Measurements from ENCODE around the gene SORCS2.

The SORCS2 gene

DNA sequence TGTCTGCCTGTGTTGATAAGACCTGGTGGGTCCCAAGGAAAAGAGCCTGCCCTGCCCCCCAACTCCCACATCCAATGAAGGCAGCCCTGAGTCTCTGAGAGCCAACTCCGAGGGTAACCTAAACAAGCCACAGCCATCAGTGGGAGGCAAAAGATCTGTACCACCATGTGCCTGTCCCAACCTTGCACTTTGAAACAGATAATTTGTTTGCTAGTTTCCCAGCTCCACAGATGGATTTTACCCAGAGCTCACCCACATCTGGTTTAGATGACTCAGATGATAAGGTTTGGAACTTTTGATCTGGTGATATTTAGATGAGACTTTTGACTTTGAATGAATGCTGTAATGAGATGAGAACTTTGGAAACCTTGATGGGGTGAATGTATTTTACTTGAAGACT lies 488.4 kb downstream of the SORCS2 start:
- DNase-seq: no peak

DNA sequence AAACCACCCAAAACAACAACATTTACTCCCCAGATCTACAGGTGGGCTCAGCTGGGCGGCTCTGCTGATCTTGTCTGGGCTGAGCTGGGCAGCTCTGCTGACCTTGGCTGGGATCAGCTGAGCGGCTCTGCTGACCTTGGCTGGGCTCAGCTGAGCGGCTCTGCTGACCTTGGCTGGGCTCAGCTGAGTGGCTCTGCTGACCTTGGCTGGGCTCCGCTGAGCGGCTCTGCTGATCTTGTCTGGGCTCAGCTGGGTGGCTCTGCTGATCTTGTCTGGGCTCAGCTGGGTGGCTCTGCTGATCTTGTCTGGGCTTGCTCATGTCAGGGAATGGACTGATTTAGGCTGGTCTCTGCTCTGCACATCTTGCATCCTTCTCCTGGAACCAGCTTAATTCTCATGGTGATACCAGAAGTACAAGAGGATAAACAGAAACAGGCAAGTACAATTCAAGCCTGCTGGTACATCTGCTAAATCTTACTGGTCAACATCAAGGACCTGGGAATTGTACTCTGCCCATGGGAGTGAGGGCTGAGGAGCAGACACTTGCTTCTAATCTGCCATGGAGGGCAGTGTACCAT lies 490.9 kb downstream of the SORCS2 start:
- DNase-seq: no peak

DNA sequence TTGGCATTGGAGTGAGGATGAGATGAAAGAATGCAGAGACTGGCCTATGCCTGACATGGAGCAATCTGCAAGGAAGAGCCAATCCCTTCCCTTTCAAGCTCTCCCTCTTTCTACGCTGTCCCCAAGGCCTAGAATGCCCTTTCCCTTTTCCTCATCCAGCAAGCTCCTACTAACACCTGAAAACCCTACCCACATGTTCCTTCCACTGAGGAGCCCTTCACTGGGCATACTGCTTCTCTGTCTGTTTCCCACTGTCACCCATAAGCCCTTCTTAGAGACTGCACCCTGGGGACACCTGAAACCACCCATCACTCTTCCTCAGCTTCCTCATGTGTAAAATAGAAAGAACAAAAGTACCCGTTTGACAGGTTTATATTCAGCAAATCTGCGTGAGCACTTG lies 492.0 kb downstream of the SORCS2 start:
- no peak for DNase-seq

DNA sequence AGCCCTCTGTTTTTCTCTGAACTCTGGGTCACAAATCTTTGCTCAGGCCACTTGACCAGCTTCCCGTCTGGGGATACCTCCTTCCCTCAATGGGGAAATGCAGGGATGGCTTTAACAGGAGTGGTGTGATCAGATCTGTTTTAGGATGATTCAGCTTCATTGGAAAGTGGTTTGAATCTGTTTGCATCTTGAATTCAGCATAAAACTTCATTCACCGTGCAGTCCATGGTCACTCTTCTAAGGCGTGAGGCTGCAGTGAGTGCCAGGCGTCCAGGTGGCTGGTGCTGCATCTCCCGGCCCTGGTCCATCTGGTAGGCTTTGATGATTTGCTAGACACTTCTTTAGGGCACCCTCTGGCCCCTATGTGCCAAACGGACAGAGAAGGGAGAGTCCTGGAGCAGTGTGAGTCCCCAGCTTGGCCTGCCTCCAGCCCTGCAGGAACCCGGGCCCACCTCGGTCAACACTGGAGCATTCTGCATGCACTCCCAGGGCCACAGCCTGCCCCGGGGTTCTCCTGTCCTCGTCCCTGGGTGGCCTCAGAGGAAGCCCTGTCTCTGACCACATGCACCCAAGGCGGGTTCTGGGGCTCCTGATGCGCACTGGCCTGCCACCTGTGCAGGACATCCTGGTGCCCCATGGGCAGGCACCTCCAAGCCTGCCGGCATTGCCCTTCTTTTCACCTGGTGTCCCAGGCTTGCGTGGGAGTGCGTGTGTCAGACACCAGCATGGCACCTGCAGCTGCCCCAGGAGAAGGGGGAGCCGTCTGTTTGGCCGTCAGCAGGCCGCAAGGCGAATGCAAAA lies 493.9 kb downstream of the SORCS2 start:
- no peak for DNase-seq

DNA sequence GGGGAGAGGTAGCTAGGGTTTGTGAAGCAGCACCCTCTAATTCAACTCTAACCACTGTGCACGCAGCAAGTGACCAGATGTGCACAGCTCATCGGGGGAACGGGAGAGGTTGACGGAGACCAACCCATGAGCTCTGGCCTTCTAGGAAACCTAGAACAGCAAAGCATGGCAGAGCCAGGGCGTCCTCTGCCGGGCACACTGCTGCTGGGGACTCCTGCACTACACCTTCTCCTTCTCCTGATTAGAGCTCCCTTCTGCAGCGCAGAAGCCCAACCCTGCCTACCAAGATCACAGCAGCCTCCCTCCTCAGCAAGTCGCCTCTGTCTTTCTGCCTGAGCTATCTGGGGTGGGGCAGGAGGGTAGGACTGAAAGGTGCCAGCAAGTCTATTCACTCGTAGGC lies 494.7 kb downstream of the SORCS2 start:
- no peak for DNase-seq

DNA sequence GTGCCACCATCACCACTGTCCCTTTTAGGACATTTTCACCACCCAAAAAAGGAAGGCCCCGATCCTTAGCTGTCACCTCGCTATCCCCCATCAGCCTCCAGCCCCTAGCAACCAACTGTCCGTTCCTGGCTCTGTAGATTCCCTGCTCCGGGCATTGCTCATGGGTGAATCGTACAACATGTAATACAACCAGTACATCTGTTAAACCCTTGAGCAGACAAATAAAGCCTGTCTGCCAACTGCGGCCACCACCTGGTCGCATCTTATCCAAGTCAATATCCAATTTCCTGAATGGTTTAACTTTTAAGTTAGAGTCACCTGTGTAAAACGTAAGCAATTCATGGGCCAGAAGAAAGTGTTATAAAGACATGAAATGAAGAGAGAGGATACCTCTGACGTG lies 495.5 kb downstream of the SORCS2 start:
- no peak for DNase-seq

DNA sequence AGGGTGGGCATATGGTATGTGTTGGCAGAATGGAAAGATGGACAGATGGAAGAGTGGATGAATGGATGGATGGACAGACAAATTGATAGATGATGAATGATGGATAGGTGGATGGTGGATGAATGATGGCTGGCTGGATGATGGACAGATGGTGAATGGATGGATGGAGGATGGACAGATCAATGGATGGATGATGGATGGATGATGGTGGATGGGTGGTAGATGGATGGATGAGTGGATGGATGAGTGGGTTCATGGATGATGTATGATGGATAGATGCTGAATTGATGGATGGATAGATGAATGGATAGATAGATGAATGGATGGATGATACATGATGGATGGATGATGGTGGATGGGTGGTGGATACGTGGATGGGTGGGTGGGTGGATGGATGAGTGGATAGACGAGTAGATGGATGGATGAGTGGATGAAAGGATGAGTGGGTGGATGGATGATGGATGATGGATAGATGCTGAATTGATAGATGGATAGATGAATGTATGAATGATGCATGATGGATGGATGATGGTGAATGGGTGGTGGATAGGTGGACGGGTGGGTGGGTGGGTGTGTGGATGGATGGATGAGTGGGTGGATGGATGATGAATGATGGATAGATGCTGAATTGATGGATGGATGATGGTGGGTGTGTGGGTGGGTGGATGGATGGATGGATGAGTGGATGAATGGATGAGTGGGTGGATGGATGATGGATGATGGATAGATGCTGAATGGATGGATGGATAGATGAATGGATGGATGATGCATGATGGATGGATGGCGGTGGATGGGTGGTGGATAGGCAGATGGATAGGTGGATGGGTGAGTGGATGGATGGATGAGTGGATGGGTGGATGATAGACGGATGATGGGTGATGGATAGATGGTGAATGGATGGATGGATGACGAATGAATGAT lies 497.7 kb downstream of the SORCS2 start:
- no peak for DNase-seq

DNA sequence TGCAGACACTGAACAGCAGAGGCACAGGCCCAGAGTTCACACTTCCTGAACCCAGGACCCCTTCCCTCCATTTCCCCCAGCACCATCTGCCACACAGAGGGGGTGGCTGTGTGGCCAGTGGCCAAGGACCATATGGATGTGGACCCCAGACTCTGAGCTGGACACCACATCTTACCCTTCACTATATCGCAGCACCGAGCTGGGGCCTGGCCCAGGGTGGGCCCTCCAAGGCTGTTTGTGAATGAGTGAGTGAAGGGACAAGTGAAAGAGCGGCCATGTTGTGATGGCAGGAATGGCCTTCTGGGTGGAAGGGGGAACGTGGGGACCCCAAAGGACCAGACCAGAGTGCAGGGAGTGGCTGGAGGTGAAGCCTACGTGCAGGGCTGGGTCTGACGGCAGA lies 498.7 kb downstream of the SORCS2 start:
- no peak for DNase-seq

DNA sequence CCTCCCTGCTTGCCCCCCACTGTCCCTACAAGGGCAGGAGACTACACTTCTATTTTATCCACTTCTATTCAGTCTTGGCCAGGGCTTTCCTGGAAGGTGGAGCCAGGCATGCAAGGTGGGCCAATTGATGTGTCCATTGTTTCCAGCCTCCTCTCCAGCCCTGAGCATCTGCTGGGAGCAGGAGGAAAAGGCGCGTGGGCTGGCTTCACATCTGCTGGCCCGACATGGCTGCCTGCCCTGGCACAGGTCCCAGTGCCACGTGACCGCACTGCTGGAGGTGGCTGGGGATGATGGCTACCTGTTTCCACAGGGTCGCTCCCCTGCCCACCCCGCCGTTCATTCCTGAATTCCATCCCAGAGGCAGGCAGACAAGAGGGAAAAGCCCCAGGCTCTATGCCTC lies 499.6 kb downstream of the SORCS2 start:
- no peak for DNase-seq

DNA sequence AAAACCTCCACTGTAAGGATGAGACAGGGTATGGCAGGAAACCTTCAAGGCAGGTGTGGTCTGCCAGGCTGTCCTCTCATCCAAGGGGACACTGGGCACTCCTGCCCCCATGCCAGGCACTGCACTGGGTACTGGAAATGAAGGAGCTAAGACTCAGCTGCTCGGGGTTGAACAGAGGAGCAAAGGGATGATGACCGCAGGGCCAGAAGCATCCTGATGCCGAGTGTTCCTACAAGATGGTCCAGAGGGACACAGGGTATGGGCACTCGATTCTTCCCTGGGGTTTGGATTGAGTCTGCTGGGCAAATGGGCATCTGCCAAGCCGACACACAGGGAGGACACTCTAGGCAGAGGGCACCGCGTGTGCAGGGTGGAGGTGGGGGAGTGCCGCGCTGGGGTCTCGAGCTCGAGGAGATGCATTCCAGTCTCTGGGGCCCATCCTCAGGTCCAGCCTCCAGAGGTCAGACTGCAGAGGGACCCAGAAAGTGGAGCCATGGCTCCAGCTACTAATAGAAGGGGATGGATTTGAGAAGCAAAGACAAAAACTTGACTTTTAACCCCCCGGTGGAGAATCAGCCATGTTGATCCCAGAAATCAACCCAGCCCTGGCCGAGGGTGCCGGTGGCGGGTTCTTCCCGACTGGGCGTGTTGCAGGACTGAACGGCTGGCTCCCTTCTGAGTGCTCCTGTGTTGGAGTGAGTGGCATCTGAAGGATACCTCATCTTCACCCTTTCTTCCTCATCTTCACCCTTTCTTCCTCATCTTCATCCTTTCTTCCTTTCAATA lies 500.3 kb downstream of the SORCS2 start:
- DNase-seq: no peak

DNA sequence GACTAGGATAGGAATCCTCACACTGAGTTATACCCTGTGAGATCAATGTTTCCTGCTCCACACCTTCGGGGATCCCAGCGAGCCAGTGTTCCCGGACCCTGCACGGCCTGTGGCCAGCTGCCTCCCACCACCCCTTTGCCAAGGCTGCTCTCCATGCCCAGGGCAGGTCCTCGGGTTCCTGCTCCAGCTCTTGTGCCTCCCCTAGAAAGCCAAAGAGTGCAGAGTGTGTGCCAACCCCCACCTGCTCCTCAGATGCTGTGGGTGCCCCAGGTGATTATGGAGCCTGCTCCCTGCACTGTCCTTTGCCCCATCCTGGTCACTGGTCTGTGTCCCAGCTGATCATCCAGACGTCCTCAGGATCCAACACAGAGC lies 500.9 kb downstream of the SORCS2 start:
- no peak for DNase-seq

DNA sequence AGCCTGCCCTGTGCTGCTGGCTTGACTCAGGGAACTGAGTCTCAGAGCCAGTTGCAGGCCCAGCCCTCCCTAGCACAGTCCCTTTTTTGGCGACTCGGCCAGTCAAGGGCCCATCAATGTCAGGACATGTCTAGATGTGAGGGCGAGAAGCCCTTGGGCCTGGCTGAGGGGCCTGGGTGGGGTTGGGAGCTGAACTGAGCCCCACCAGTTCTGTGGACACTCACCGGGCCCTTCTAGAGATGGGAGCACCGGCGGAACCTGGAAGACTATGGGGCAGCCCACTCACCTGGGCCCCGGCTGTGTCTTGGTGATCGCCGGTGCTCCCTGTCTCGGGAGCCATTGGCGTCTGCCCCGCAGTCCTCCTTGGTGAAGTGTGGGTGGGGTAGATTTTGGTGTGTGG lies 501.4 kb downstream of the SORCS2 start:
- no peak for DNase-seq

DNA sequence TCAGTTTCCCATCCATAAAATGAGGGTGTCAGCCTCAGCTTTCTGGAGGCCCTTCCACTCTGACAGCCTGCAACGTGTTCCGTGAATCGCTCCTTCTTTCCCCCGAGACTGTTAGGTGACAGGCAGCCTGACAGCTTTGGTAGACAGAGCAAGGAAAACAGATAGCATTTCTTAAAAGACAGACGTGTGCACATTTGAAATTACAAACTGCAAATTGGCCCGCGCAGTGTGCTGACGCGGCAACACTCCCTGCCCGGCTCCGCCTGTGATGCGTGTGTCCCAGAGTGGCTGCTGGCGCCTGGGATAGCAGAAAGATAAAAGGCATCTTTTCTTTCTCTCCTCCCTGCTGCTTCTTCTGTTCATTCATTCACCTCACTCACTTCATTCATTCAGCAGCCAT lies 502.0 kb downstream of the SORCS2 start:
- DNase-seq: no peak

DNA sequence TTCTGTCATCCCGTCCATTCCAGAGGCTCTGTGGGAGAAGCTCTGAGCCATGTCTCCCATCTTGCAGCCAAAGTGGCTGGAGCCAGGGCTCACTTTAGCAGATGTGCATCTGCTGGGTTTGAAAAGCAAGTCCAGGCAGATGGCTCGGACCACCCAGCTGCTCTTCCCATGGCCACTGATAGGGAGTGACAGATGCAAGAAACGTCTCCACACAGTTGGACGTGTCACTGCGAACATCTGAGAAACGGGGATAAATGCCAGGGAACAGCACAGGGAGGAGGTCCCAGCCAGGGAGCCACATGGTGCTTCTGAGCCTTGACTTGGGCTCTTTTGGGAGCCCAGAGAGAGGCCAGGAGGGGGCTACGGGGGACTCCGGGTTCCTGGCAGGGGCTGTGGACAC lies 505.0 kb downstream of the SORCS2 start:
- DNase-seq: no peak

DNA sequence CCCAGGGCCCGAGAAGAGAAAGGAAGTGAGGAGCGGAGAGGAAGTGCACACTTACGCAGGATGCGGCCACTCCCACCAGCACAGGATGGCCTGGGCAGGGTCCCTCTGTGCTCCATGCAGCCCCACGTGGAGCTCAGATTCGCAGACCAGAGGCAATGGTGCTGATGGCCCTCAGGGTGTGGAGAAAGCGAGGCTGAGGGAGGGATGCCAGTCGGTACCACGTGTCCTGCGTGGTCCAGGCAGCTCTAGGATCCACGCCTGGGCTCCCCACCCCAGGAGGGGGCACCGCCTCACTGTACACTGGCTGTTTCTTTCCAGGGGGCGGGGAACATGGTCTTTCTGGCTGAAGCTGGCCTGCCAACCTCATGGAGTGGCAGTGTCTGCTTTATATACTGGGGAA lies 505.5 kb downstream of the SORCS2 start:
- DNase-seq: no peak

DNA sequence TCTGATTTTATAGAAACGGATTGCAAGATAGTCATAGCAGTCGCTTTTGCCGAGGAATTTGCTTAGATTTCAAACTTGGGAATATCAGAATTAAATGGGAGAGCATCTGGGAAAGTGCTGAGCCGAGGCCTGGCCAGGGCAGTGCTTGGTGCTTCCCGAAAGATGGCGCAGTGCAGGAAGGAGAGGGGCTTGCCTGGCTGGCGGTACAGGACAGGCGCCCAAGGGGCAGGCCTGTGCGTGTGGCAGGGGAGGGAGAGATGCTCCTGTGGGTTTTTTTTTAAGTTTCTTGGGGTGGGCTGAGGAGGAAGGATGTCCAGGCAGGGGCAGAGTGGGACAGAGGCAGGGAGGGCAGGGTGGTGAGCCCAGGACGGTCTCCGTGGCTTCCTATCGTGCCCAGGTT lies 506.2 kb downstream of the SORCS2 start:
- no peak for DNase-seq

DNA sequence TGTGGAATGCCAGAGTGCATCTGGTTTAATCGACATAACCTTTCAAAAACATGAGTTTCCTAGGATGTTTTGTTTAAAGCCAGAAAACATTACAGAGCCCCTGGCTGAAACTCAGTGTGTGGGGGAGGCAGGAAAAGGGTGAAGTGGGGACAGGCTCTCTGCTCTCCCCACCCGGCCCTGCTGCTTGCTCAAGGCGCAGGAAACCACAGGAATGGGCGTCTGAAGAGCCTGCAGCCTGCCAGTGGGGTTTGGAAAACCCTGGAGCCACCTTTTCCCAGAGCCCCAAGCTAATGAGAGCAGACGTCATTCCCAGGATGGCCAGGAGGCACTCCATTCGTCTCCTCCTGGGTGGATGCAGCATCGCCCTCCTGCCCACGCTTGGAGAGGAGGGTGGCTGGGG lies 506.7 kb downstream of the SORCS2 start:
- no peak for DNase-seq

DNA sequence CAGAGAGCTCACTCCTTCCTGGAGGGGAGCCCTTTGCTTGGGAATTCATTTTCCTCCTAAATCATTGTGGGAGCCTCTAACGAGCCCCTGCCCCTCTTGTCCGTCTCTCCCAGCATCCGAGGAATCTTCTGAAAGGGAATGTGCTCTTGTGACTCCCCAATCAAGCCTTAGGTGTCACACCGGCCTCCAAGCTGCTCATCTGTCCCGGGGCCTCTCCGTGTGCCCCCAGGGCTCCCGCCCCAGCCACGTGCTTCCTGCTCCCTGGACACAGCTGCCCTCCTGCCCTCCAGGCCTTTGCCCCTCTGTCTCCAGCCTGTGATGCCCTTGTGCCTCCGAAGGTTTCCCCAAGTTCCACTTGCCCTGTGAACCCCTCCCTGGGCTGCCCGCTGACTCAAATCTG lies 507.5 kb downstream of the SORCS2 start:
- DNase-seq: no peak

DNA sequence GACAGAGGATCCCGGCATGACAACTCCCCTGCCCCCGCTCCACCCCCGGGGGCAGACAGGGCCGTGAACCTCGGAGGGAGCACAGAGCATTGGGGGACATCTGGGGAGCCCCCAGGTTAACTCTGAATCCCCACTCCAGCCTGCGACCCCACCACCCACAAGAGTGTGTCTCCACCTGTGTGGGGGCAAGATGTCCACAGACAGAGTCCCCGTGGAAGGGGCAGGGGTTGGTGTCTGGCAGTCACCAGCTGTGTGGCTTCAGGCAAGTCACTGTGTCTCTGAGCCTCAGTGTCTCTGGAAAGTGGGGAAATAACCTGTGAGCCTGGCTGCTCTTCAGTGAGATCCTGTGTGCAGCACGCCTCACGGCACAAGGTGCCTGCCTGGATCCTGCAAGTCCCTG lies 508.3 kb downstream of the SORCS2 start:
- DNase-seq: no peak

DNA sequence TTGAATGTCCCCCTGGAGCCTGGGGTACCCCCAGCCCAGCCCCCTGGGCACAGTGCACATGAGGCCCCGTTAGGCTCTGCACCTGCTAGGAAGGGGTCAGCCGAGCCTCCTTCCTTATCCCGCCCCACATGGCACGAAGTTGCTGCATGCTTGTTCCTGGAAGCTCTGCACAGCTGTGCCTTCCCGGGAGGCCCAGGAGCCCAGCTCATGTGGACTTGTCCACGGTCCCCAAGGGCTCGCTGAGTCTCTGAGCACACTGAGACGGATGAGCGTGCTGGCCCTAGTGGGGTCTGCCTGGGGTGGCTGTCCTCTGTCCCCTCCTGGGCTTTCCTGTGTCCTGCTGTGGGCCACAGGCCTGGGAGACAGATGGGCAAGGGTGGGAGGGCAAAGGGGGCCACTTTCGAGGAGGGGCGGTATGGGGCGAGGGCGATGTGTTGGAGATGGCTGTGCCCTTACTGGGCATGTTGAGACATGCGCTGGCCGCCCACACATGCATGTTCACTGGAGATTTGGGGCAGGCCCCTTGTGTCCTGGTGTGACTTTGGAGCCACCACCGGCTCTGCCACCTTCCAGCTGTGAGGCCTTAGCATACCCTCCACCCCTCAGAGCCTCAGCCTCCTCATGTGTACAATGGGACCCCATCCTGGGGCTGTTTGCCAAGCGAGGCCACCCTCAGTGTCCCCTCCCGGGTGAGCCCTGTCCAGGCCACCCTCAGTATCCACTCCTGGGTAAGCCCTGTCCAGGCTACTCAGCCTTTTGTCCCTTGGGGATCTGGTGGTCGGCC lies 509.7 kb downstream of the SORCS2 start:
- DNase-seq: no peak

DNA sequence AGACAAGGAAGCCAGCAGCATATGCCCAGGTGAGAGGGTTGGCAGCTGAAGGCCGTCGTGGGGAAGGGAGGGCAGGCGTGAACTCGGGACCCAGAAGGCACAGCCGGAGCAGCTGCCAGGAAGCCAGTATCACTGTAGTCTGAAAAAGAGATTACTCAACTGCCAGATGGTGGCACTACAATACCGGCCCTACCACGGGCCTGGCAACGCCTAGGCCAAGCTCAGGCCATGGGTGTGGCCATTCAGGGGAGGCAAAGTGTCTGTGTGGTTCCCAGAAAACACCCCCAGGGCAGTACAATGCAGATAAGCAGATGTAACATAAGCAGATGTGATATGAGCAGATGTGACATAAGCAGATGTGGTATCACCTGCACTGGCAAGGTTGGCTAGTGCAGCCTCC lies 511.4 kb downstream of the SORCS2 start:
- DNase-seq: no peak

DNA sequence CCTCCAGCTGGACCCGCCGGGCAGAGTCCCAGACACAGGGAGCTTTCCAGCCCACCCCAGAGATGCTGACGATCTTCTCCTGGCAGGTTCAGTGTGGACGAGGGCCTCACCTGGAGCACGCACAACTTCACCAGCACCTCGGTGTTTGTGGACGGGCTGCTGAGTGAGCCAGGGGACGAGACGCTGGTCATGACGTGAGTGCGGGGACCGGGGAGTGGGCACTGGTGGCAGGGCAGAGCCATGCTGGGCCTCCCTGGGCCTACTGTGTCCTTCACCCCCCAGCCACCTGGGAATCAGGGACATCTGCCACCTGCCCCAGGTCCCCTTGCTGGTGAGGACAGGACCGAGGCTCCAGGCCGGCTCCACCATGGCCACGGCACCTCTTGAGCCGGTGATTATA lies 511.8 kb downstream of the SORCS2 start:
- DNase-seq: no peak
